ENCODE data around the gene GRB7. TPM values are rescaled to one million over a fixed set of nuclear protein-coding genes. Genes with fewer than 3 reads are reported as not detected.

Gene GRB7
- total RNA-seq, 6 experiments from 2014 or later = not detected

DNA sequence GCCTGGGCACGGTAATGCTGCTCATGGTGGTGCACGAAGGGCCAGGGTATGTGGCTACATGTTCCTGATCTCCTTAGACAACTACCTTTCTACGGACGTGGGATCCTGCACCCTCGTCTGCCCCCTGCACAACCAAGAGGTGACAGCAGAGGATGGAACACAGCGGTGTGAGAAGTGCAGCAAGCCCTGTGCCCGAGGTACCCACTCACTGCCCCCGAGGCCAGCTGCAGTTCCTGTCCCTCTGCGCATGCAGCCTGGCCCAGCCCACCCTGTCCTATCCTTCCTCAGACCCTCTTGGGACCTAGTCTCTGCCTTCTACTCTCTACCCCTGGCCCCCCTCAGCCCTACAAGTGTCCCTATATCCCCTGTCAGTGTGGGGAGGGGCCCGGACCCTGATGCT lies 25.9 kb upstream of the GRB7 start:
- H3K4me1 Mint-ChIP-seq (ENCODE audit: low read depth) = no peaks in the 10 kb centered on the region
- H3K27me3 Mint-ChIP-seq (ENCODE audit: insufficient read depth) = peaks cover 2% of the 10 kb centered on the region; the same call in 1 of the 2 replicates
- H3K36me3 Mint-ChIP-seq (ENCODE audit: low read depth) = peaks cover 4% of the 10 kb centered on the region; the same call in 1 of the 2 replicates
- TF ChIP-seq, protein P1, sequence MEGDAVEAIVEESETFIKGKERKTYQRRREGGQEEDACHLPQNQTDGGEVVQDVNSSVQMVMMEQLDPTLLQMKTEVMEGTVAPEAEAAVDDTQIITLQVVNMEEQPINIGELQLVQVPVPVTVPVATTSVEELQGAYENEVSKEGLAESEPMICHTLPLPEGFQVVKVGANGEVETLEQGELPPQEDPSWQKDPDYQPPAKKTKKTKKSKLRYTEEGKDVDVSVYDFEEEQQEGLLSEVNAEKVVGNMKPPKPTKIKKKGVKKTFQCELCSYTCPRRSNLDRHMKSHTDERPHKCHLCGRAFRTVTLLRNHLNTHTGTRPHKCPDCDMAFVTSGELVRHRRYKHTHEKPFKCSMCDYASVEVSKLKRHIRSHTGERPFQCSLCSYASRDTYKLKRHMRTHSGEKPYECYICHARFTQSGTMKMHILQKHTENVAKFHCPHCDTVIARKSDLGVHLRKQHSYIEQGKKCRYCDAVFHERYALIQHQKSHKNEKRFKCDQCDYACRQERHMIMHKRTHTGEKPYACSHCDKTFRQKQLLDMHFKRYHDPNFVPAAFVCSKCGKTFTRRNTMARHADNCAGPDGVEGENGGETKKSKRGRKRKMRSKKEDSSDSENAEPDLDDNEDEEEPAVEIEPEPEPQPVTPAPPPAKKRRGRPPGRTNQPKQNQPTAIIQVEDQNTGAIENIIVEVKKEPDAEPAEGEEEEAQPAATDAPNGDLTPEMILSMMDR (IDR thresholded peaks at IDR 0.05) = no peak
- no peaks in the 10 kb centered on the region for H3K9me3 Mint-ChIP-seq
- no peak for DNase-seq
- H3K4me3 Mint-ChIP-seq = no peak overlapping the region
- no peak overlapping the region for H3K27ac Mint-ChIP-seq

DNA sequence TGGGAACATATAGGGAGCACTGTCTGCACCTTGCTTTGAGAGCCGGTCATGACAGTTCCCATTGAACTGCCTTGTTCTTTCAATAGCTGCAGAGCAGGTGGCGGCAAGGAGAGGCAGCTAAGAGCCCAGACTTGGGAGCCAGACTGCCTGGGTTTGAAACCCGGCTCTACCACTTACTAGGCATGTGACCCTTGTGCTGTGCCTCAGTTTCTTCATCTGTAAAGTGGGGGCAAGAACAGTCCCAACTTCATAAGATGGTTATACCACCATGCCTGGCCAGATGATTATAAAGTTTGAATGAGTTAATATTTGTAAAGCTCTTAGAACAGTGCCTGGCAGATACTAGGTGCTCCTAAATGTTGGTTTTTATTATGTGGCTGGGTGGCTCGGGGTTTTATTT lies 23.5 kb upstream of the GRB7 start:
- TF ChIP-seq, protein P1 (IDR thresholded peaks at IDR 0.05) = no peak
- Mint-ChIP-seq H3K27me3 (ENCODE audit: insufficient read depth) (peaks cover 2% of the 10 kb centered on the region), H3K4me3 (no peak overlapping the region), H3K4me1 (ENCODE audit: low read depth) (no peaks in the 10 kb centered on the region), H3K9me3 (no peaks in the 10 kb centered on the region), H3K27ac (no peak overlapping the region), H3K36me3 (ENCODE audit: low read depth) (peaks cover 4% of the 10 kb centered on the region; the same call in 1 of the 2 replicates)
- no peak for DNase-seq

DNA sequence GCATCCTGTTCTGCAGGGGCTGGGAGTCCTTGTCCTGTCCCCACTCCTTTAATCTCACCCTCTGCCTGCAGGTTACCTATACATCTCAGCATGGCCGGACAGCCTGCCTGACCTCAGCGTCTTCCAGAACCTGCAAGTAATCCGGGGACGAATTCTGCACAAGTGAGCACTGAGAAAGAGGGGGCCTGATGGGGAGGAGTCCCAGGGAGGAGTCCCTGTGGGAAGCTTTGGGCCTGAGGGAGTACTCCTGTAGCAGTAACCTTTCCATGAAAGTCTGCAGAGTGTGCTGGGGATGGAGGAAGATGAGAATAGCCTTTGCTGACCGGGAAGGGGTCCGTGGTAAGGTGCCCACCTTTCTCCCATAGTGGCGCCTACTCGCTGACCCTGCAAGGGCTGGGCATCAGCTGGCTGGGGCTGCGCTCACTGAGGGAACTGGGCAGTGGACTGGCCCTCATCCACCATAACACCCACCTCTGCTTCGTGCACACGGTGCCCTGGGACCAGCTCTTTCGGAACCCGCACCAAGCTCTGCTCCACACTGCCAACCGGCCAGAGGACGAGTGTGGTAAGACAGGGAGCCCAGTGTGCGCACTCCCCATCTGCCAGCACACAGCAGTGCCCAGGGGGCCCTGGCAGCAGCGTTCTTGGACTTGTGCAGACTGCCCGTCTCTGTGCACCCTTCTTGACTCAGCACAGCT lies 22.2 kb upstream of the GRB7 start:
- peaks cover 4% of the 10 kb centered on the region; the same call in 1 of the 2 replicates for H3K36me3 Mint-ChIP-seq (ENCODE audit: low read depth)
- H3K9me3 Mint-ChIP-seq = no peaks in the 10 kb centered on the region
- peaks cover 6% of the 10 kb centered on the region for H3K27me3 Mint-ChIP-seq (ENCODE audit: insufficient read depth)
- TF ChIP-seq, protein P1 (IDR thresholded peaks at IDR 0.05) = no peak
- H3K4me1 Mint-ChIP-seq (ENCODE audit: low read depth) = no peaks in the 10 kb centered on the region
- DNase-seq = no peak
- no peak overlapping the region for H3K4me3 Mint-ChIP-seq
- H3K27ac Mint-ChIP-seq = no peak overlapping the region

DNA sequence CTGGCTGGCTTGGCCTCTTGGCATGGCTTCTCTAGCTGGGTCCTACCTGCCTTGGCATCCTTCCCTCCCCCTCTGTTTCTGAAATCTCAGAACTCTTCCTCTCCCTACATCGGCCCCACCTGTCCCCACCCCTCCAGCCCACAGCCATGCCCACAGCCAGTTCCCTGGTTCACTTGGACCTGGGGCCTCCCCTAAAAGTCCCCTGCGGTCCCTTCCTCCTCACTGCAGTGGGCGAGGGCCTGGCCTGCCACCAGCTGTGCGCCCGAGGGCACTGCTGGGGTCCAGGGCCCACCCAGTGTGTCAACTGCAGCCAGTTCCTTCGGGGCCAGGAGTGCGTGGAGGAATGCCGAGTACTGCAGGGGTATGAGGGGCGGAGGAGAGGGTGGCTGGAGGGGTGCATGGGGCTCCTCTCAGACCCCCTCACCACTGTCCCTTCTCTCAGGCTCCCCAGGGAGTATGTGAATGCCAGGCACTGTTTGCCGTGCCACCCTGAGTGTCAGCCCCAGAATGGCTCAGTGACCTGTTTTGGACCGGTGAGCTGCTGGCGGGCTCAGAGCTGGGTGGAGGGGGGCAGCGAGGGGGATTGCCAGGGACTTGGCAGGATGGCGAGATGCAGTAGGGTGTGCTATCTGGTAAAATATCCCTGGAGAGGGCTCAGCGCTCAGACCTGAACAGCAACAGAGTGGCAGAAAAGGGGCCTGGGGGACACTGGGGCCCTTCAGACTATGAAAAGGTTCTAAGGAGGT lies 21.5 kb upstream of the GRB7 start:
- Mint-ChIP-seq H3K4me1 (ENCODE audit: low read depth) (no peaks in the 10 kb centered on the region), H3K27me3 (ENCODE audit: insufficient read depth) (peaks cover 6% of the 10 kb centered on the region), H3K36me3 (ENCODE audit: low read depth) (peaks cover 4% of the 10 kb centered on the region; the same call in 1 of the 2 replicates), H3K4me3 (no peak overlapping the region), H3K27ac (no peak overlapping the region), H3K9me3 (no peaks in the 10 kb centered on the region)
- TF ChIP-seq, protein P1 (IDR thresholded peaks at IDR 0.05) = no peak
- DNase-seq = no peak

DNA sequence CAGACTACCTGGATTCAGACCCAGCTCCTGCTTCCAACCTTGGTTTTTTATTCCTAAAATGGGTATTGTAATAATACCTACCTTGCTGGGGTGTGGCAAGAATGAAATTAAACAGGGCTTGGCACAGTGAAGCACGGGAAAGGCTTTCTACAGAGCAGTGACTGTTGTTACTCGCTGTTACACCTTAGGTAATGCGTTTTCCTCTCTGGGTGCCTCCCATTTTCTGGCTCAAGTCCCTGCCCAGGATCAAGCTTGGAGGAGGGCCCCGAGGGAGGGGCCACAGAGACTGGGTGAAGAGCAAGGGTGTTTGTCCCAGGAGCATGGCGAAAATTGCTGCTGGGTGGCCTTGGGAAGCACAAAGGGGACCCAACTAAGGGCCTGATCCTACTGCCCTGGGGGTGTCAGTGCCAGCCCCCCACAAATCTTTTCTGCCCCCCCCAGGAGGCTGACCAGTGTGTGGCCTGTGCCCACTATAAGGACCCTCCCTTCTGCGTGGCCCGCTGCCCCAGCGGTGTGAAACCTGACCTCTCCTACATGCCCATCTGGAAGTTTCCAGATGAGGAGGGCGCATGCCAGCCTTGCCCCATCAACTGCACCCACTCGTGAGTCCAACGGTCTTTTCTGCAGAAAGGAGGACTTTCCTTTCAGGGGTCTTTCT lies 20.7 kb upstream of the GRB7 start:
- peaks cover 4% of the 10 kb centered on the region for H3K27me3 Mint-ChIP-seq (ENCODE audit: insufficient read depth)
- H3K36me3 Mint-ChIP-seq (ENCODE audit: low read depth) = no peaks in the 10 kb centered on the region
- TF ChIP-seq, protein P1 (IDR thresholded peaks at IDR 0.05) = no peak
- no peak for DNase-seq
- no peak overlapping the region for H3K4me3 Mint-ChIP-seq
- no peaks in the 10 kb centered on the region for H3K4me1 Mint-ChIP-seq (ENCODE audit: low read depth)
- H3K27ac Mint-ChIP-seq = no peak overlapping the region
- no peaks in the 10 kb centered on the region for H3K9me3 Mint-ChIP-seq
